NCI-H510A treated with DMSO at 0.1 percent for 48 hours (cell line): ENCODE data around the gene PML.
"Not testable (repeated sequence)": the region's sequence is repeated elsewhere in the genome, so short reads cannot be mapped to it uniquely, and the experiment has no call there.

Experiments
- DNase-seq: peaks from one replicate; lab custom pipeline; 2025; lab: John Stamatoyannopoulos, UW

PML gene

DNA sequence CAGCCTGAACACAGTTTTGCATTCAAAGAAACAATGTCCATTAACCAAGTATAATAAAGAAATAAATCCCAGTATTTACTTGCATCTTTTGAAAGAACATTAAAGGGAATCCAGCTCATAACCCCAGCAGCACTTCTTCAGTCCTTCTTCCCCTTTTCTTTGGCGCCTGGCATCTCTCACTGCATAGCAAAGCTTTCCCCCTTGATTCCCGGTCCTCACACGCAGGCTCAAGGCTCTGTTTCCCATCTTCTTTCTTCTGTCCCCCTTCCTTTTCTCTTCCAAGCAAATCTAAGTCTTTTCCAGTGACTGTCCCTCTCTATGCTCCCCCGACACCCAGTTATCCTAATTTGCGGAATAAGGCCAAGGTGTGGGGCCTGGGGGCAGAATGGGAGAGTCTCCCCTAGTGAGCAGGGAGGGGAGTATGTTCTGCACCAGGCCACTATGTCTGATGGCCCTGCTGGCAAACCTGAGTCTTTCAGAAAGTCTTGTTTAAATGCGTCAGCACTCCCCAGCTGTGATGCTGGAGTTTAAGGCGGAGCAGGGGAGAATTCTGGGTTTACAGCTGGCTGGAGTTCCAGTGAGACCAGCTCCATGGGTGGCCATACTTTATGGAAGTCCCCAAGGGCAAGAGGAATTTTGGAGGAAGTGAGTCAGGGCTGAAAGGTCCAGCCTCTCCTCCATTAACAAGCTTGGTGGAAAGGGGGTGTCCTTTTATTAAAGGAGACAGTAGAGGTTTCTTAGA lies 45.8 kb downstream of the PML start:
- no peak for DNase-seq

- DNase-seq: no peak
Measured at GRCh38 chr15:74041311-74041756, 46.8 kb downstream of the PML start.

DNA sequence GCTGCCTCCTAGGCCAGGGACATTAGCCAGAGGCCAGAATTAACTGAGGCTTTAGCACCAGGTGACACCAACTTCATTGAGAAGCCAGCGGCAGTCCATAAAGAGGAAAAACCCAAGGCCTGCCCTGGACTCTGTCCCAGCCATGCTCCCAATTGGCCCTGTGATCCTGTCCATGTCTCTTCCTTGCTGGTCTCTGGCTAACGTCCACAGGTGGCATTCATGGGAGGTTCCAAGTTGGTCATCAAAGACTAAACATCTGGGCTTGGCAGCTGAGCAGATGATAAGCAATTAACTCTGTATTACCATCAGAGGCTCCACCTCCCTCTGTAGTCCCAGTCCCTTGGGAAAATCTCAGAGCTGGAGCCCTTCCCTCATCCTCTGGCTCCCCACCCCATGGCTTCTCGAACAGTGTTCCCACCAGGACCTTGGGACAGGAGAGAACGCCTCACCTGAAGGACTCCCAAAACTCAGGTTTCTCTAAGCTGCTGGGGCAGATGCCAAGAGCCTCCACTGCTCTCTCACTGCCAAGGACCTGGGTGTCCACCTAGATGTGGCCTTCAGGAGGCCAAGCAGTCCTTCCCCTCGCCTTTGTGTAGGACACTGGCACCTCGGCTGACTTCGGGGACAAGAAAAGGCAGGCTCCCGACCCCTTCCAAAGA lies 47.4 kb downstream of the PML start:
- DNase-seq: no peak

- no peak for DNase-seq
Measured at GRCh38 chr15:74042603-74043424, 48.3 kb downstream of the PML start.

GRCh38 chr15:74043425-74044266 lies 49.1 kb downstream of the PML start:
- DNase-seq: no peak

DNA sequence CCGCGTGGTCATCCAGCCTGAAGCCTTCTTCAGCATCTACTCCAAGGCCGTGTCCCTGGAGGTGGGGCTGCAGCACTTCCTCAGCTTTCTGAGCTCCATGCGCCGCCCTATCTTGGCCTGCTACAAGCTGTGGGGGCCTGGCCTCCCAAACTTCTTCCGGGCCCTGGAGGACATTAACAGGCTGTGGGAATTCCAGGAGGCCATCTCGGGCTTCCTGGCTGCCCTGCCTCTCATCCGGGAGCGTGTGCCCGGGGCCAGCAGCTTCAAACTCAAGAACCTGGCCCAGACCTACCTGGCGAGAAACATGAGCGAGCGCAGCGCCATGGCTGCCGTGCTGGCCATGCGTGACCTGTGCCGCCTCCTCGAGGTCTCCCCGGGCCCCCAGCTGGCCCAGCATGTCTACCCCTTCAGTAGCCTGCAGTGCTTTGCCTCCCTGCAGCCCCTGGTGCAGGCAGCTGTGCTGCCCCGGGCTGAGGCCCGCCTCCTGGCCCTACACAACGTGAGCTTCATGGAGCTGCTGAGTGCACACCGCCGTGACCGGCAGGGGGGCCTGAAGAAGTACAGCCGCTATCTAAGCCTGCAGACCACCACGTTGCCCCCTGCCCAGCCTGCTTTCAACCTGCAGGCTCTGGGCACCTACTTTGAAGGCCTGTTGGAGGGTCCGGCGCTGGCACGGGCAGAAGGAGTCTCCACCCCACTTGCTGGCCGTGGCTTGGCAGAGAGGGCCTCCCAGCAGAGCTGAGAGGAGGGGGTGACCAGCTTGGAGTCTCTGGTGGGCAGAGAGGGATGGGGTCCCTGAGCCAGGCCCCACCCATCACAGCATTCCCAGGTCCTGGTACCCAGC lies 50.0 kb downstream of the PML start:
- no peak for DNase-seq

DNA sequence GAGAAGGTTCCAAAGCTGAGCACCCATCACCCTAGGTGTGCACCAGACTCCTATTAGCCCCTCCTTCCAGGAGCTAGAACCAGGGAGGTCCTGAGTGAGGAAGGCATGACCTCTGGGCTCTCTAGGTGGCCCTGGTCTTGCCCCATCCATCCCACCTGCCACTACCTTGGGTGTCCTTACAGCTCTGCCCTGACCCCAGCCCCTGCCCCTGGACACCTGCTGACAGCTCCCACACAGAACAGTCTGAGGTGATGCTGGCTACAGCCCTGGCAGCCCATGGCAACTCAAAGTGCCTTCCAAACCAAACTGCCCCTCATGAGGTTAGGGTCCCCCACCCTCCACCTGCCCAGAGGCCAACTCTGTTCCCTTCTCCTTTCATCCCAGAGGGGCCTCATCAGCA lies 50.7 kb downstream of the PML start:
- DNase-seq: no peak

DNA sequence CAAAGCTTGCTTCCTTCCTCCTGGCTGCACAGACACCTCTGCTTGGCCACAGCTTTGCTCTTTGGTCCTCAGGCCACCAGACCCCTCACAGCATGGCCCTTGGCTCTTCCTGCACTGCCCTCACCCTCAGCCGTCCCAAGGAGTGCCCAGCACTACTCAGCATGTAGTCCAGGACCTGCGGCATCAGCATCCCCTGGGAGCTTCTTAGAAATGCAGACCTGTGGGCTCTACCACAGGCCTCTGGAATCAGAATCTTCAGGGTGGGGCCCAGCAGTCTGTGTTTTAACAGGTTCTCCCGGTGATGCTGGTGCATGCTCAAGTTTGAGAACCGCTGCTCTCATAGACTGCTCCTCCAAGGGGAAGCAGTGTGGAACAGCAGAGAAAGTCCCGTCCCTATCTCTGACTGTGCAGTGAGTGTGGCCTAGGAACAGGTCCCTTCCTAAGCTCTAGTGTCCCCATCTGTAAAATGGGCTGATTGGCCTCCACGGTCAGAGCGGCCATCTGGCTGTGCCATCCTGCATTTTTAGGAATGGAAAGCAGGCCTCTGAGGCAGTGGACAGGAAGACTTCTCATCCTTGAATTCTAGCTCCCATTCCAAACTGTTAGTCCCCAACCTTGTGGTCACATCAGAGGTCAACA lies 51.2 kb downstream of the PML start:
- no peak for DNase-seq

DNA sequence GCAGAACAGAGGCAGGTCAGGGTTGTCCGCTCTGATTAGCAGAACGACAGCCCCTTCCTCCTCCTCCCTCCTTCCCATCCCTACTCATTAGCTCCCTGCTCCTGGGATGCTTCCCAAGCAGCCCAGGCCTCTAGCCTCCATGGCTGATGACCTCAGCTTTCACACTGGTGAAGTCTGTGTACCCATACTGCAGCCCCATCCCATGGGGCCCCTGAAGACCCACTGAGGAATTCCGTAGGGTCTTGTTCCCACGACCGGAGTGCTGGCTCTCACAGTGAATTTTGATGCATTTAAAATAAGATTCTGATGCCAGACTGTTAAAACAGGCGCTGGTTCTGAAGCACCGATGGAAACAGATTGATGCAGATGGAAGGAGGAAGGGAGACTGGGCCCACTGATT lies 51.8 kb downstream of the PML start:
- no peak for DNase-seq

GRCh38 chr15:74050127-74050526 lies 55.6 kb downstream of the PML start:
- peak; percentile 0 for DNase-seq

GRCh38 chr15:74050556-74051234 lies 56.2 kb downstream of the PML start:
- DNase-seq: no peak

DNA sequence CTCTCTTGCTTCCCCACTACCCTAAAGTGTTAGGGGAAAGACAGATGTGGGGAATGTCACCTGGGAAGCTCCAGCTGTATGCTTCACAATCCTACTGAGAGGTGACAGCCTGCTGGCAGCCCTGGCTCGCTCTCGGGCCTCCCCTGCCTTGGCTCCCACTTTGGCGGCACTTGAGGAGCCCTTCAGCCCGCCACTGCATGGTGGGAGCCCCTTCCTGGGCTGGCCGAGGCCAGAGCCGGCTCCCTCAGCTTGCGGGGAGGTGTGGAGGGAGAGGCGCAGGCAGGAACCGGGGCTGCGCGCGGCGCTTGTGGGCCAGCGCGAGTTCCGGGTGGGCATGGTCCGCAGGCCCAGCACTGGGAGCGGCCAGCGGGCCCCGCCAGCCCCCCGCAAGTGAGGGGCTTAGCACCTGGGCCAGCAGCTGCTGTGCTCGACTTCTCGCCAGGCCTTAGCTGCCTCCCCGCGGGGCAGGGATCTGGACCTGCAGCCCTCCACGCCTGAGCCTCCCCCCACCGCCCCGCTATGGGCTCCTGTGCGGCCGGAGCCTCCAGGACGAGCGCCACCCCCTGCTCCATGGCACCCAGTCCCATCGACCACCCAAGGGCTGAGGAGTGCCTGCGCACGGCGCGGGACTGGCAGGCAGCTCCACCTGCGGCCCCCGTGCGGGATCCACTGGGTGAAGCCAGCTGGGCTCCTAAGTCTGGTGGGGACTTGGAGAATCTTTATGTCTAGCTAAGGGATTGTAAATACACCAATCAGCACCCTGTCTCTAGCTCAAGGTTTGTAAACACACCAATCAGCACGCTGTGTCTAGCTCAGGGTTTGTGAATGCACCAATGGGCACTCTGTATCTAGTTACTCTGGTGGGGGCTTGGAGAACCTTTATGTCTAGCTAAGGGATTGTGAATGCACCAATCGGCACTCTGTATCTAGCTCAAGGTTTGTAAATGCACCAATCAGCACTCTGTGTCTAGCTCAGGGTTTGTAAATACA lies 58.0 kb downstream of the PML start:
- DNase-seq: not testable (repeated sequence)

DNA sequence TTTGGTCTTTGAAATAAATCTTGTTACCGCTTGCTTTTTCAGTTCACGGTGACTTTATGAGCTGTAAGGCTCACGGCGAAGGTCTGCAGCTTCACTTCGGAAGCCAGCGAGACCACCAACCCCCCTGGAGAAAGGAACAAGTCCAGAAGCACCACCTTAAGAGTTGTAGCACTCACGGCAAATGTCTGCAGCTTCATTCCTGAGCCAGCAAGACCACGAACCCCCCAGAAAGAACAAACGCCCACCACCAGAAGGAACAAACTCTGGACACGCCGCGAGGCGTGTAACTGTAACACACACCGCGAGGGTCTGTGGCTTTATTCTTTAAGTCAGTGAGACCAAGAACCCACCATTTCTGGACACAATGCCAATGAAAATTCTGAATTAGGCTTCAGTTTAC lies 59.0 kb downstream of the PML start:
- no peak for DNase-seq

DNA sequence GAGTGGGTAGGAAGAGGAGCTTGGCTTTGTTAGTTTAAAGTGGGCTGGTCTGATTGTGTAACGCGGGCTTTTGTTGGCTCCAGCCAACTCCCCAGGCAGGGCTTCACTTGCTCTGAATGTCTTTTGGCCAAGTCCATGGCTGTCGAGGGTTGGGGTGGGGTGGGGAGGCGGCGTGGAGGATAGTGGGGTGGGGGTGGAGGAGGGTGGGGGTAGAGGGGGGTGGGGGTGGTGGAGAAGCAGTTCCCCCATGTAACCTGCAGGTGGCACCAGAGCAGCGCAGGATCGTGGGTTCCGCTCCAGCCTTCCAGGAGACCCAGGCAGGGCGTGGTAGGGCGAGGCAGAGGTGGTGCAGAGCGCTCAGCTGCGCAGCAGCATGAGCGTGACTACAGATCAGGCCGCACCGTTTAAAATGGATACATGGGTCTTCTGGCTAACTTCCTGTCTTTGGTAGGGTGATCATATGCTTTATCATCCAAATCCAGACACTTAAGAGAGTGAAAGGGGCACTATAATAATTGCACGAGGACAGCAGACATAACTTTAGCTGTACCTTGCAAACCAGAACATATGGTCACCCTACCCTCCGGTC lies 59.5 kb downstream of the PML start:
- peak; percentile 30 for DNase-seq

GRCh38 chr15:74055804-74056203 lies 61.3 kb downstream of the PML start:
- DNase-seq: no peak

DNA sequence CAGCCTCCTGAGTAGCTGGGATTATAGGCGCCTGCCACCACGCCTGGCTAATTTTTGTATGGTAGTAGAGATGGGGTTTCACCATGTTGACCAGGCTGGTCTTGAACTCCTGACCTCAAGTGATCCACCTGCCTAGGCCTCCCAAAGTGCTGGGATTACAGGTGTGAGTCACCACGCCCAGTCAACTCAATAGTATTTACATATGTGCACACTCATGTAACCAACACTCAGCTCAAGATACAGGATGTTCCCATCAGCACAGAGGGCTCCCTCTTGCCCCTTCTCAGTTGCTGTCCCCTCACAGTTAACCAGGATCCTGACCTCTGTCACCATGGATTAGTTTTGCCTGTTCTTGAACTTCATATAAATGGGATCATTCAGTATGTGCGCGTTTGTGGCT lies 61.8 kb downstream of the PML start:
- not testable (repeated sequence) for DNase-seq

DNA sequence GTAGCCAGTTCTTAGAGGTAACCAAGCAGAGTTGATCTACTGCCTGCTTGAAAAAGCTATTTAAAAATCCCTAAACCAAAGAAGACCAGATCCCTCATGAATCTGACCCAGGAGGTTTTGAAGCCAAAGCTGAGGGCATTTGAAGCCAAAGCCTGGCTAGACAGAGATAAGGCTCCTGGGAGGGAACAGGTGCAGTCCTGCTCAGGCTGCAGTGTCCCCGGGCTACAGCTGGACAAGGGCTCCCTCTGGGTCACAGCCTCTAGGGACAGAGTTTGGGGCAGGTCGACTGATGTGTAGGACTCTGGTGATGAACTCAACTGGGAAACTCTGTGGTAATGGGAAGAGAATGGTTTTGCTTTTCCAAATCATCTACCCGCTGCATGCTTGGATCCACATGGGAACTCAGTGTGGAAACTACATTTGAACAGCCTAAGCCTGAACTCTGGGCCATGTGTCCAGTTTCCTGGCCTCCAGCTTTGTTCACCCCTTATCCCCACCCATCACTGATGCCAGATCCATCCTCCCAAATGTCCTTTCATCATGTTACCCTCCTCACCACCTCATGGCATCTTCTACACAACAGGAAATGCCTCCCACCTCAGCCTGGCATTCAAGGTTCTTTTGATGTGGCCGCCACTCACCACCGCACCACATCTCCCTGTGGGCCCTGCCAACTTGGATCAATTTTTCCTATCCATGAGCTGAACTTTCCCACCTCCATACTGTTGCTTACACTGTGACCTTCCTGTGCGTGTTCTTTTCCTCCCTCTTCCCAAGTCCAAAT lies 64.7 kb downstream of the PML start:
- DNase-seq: not testable (repeated sequence)
